Measurements from ENCODE around the gene CLCN1.

CLCN1 gene

GRCh38 chr7:143394777-143395176, 78.9 kb downstream of the CLCN1 start:
- in situ Hi-C loops (cut with HindIII; ENCODE audit: low sequenced_read_pairs) = no loop called here

- in situ Hi-C loops (cut with HindIII; ENCODE audit: low sequenced_read_pairs) = no loop called here
These were observed 79.6 kb downstream of the CLCN1 start for GRCh38 chr7:143395187-143396149.

- in situ Hi-C loops (cut with HindIII; ENCODE audit: low sequenced_read_pairs) = no loop called here
These were observed 80.3 kb downstream of the CLCN1 start for GRCh38 chr7:143396182-143396581.

GRCh38 chr7:143396625-143397556, 81.0 kb downstream of the CLCN1 start:
- in situ Hi-C loops (cut with HindIII; ENCODE audit: low sequenced_read_pairs) = no loop called here

- in situ Hi-C loops (cut with HindIII; ENCODE audit: low sequenced_read_pairs) = no loop called here
These were observed 82.0 kb downstream of the CLCN1 start for GRCh38 chr7:143397710-143398530.

GRCh38 chr7:143398616-143399015, 82.7 kb downstream of the CLCN1 start:
- in situ Hi-C loops (cut with HindIII; ENCODE audit: low sequenced_read_pairs) = no loop called here

GRCh38 chr7:143399151-143399550, 83.2 kb downstream of the CLCN1 start:
- in situ Hi-C loops (cut with HindIII; ENCODE audit: low sequenced_read_pairs) = no loop called here

GRCh38 chr7:143399642-143400041, 83.7 kb downstream of the CLCN1 start:
- in situ Hi-C loops (cut with HindIII; ENCODE audit: low sequenced_read_pairs) = no loop called here

GRCh38 chr7:143401265-143401664, 85.4 kb downstream of the CLCN1 start:
- in situ Hi-C loops (cut with HindIII; ENCODE audit: low sequenced_read_pairs) = no loop called here
